Cerebellar cortex (tissue), 1 donor: ENCODE measurements around the gene CTTNBP2NL.
"Not testable (repeated sequence)": the region's sequence is repeated elsewhere in the genome, so short reads cannot be mapped to it uniquely, and the experiment has no call there.

Source experiments
- DNase-seq: peaks from one replicate; pipeline ENCODE4 v3.0.0-alpha.2; 2015; ENCODE audit warnings: low spot score

CTTNBP2NL gene

DNA sequence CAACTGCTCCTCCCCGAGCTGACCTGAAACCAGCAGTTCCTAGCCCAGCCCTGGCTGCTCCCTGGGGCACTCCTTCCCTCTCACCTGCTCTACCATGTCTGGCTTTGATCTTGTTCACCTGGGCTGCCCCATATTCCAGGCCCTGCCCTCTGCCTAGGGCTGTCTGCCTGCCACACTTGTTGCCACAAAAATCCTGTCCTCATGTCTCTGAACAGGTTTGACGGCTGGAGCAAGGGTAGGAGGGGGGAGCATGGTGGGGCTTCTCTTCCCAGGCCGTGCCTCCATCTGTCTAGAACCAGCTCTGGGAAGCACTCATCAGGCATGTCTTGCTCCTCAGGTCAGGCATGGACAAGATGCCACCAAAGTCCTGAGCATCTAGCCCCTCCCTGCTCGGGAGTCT is 68.5 kb downstream of the CTTNBP2NL start:
- DNase-seq, result no peak

DNA sequence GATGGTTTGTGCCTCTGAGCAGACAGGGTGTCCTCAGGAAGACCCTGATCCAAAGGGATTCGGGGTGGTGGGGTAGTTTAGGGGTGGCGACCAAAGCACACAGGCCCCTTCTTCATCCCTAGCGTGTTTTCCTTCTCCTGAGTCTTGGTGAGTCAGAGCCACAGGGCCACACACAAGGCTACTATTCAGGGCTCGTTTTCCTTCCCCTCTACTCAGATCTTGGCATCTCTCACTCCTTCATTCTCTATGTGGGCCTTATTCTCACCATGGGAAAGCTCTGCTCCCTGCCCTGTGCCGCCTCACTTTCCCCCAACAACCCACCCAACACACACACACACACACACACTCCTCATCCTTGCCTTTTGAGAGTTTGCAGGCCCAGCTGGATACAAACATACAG is 69.1 kb downstream of the CTTNBP2NL start:
- no peak for DNase-seq

DNA sequence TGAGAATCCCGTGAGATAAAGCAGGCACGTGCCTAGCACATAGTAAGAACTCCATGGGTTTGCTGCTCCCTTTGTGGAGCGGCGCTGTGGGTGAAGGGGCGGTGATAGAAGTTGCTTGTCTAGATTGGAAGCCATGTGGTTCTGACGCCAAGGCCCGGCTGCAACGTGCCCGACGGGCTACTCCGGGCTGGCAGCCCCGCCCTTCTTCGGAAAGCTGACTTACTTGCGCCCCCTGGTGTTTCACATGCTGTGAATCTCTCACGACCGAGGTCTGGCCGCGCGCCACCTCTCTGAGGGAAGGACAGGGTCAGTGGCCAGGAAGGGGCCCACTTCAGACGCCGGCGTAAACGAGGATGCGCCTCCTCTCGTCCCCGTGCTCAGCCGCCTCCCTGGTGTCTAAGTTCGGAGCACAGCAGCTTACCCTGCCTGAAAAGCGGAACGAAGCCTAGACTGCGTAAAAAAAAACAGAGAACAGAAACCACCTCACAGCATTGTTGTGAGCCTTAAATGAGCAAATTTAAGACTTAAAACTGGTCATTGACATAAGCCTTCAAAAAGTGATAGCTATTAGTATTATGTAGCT is 70.2 kb downstream of the CTTNBP2NL start:
- peak; percentile 91 for DNase-seq

DNA sequence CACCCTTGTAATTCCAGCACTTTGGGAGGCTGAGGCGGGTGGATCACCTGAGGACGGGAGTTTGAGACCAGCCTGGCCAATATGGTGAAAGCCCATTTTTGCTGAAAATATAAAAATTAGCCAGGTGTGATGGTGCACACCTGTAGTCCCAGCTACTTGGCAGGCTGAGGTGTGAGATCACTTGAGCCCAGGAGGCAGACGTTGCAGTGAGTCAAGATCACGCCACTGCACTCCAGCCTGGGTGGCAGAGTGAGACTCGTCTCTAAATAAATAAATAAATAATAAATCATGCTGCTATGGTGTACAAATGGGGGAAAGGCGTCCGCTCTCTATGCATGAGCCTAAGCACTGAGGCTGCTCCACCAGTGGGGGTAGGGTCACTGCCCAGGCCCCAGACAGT is 74.3 kb downstream of the CTTNBP2NL start:
- not testable (repeated sequence) for DNase-seq

DNA sequence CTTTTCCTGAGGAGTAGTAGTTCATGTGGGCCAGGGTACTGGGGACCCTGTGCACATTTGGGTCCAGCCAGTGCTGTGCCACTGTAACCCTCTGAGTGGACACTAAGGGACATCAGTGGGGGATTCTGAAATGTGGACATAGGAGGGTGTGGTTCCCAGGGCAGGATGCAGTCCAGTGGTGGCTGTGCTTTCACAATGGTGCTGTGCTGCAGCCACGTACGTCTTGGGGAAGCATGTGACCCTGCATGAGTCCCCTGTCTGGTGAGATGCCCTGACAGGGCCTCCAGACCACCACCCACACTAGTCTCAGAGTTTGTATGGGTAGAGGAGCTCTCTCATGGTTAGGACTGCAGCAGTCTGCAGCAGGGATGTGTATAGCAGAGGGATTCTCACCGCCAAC is 75.0 kb downstream of the CTTNBP2NL start:
- no peak for DNase-seq

DNA sequence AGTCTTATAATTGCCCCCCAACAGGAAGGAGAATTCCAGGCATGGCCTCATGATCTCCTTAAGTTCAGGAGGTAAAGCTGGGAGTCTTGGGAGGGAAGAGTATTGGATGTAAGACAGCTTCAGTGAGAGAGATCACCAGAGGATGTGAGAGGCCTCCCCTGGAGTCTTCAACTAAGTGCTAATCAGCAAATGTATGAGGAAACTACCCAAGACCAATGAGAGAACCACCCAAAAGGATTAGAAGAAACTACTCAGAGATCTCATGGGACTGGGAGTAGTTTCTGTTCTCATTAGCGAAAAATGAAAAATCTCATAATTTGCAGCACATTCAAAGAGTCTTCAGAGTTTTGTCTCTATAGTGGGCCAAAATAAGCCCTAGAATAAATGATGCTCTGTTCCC is 76.1 kb downstream of the CTTNBP2NL start:
- DNase-seq, result no peak

DNA sequence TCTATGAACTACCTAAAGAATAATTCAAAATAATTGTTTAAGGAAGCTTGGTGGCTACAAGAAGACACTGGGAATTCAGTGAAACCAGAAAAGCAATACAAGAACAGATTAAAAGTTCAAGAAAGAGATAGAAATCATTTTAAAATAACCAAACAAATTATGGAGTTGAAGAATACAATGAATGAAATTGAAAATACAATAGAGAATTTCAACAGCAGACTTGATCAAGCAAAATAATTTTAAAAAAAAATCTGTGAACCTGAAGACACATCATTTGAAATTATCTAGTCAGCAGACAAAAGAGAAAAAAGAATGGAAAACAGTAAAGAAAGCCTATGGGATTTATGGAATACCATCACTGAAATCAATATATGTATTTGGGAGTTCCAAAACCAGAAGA is 81.5 kb downstream of the CTTNBP2NL start:
- no peak for DNase-seq

DNA sequence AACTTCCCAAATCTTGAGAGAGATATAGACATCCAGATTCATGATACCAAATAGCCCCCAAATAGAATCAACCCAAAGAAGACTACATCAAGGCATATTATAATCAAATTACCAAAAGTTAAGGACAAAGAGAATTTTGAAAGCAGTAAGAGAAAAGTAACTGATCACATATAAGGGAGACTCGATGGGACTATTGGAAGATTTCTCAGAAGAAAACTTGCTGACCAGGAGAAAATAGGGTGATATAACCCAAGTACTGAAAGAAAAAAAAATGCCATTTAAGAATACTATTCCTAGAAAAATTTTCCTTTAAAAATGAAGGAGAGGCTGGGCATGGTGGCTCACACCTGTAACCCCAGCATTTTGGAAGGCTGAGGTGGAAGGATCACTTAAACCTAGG is 82.3 kb downstream of the CTTNBP2NL start:
- DNase-seq, result no peak

DNA sequence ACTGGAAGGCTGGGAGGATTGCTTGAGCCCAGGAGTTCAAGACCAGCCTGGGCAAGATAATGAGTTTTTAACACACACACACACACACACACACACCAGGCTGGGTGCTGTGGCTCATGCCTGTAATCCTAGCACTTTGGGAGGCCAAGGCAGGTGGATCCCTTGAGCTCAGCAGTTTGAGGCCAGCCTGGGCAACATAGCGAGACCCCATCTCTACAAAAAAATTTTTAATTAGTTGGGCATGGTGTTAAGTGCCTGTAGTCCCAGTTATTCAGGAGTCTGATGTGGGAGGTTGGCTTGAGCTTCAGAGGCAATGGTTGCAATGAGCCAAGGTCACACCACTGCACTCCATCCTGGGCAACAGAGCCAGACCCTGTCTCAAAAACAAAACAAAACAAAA is 90.0 kb downstream of the CTTNBP2NL start:
- DNase-seq, result not testable (repeated sequence)

DNA sequence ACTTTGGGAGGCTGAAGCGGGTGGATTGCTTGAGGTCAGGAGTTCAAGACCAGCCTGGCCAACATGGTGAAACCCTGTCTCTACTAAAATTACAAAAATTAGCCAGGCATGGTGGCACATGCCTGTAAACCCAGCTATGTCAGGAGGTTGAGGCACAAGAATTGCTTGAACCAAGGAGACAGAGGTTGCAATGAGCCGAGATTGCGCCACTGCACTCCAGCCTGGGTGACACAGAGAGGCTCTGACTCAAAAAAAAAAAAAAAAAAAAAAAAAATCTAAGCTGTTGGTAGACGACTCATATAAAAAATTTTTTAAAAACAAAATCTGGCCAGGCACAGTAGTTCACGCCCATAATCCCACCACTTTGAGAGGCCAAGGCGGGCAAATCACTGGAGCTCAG is 91.7 kb downstream of the CTTNBP2NL start:
- DNase-seq, result not testable (repeated sequence)

DNA sequence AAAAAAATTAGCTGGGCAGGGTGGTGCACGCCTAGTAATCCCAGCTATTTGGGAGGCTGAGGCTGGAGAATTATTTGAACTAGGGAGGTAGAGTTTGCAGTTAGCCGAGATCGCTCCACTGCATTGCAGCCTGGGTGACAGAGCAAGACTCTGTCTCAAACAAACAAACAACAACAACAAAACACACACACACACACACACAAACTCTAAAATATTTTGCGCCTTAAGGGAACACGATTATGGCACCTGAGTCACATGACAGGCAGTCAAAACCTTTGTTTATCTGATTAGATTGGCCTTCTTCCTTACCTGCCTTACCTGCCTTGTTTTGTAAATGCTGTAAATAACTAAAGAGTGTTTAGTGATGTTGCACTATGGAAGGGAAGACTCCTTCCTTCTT is 92.1 kb downstream of the CTTNBP2NL start:
- DNase-seq, result no peak

DNA sequence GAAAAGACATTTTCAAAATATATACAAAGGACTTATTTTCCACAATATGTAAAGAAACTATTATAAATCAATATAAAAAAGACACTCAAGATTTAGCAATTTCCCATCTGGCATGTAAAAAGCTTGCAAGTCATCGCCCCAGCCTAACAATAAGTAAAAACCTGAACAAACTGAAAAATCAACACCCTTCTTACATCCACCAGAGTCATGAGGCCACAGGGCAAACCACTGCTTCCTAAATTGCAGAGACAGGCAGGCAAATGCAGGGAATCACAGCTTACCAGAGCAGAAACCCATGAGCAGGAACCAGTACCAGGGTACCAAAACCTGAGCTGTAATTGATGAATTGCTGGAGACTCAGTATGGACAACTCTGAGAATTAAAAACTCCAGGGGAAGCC is 96.1 kb downstream of the CTTNBP2NL start:
- DNase-seq, result no peak

DNA sequence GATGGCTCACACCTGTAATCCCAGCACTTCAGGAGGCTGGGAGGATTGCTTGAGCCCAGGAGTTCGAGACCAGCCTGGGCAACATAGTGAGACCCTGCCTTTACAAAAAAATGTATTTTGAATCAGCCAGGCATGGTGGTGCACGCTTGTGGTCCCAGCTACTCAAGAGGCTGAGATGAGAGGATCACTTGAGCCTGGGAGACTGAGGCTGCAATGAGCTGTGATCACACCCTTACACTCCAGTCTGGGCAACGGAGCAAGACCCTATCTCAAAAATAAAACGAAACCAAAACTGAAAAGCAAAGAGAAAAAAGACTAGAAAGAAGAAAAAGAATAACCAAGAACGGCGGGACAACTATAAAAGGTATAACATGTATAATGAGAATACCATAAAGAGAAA is 97.3 kb downstream of the CTTNBP2NL start:
- DNase-seq, result no peak

DNA sequence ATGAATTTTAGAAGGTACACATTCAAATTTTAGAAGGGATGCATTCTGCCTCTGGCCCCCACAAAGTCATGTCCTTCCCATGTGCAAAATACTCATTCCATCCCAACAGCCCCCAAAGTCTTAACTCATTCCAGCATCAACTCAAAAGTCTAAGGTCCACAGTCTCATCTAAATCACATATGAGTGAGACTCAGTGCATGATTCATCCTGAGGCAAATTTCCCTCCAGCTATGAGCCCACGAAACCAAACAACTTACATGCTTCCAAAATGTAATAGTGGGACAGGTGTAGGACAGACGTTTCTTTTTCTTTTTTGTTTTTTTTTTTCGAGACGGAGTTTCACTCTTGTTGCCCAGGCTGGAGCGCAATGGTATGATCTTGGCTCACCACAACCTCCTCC is 100.3 kb downstream of the CTTNBP2NL start:
- DNase-seq, result no peak

DNA sequence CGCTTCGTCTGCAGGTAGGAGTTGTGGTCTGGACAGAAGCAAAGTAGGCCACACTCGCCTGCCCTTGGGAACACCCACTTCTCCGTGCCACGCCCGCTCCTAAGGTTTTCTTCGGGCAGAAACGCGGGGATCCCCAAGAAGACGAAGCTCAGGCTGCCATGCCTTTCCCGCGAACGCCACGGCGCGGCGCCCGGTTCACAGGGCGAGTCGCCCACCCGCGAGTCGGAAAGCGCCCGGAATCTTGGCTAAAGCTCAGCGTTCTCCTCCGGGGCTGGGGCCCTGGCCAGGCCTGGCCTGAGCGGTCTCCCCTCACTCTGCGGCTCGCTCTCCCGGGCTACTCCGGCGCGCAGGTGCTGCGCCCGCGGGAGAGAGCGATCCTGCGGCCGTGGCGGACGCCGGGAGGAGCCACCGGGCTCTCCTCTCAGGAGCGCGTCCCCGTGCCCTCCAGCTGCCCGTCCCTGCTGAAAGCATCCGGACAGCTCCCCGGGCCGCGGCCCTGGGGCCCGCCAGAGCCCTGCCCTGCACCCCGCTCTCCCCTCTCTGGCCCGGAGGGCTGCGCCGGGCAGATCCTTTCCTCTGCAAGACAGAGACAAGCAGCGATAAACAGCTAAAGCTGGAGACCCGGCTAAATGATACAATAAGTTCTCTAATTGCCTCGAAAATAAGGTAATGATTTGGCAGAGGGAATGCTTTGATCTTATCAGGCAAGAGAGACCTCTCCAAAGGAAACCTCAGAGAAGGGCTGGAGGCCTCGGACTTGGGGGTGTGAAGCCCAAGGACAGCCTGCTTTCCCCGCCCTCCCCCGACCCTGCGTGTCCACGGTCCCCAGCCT is 106.0 kb downstream of the CTTNBP2NL start:
- peak; percentile 73 for DNase-seq

DNA sequence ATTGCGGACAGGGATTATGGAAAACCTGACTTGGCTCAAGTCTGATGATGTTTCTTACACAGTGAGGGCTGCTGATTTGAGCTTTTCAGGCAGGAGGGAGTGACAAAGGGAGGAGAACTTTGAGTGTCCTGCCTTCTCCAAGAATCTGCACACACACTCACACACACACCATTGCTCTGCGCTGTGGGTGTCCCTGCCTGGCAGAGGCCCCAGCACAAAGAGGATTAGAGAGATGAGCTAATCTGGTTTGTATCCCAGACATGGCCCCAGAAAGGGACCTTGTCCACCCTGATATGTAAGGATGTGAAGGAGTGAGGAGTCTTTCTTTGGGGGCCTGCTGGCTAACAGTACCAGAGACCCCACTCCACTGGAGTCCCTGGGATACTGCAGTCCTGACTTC is 106.8 kb downstream of the CTTNBP2NL start:
- peak; percentile 73 for DNase-seq

DNA sequence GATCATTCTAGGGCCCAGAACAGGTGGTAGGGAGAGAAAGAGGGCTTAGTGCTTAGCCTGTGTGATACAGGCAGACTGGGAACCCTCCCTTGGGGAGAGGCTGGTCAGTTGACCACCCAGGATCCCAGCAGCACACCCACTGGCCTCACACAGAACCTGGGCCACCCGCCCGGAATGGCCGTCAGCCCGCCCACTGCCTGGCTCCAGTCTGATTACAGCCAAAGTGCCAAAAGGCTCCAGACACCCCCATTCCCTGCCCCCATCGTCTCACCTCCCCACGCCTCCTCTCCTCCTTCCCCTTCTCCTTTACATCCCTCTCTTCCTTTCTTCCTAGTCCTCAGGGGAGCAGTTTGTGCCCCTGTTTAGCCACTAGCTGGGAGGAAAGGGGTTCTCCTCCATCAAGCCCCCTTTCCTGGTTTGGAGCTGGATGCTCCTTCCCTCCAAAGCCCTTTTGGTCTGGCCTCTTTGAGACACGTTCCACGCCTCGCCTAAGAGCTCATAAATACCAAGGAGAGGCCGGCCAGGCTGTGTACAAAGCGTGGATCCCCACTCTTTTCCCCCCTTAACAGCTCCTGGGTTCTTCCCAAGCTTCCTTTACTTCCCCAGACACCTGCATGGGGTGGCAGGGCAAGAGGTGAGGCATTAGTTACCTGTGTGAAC is 108.1 kb downstream of the CTTNBP2NL start:
- DNase-seq, result no peak

DNA sequence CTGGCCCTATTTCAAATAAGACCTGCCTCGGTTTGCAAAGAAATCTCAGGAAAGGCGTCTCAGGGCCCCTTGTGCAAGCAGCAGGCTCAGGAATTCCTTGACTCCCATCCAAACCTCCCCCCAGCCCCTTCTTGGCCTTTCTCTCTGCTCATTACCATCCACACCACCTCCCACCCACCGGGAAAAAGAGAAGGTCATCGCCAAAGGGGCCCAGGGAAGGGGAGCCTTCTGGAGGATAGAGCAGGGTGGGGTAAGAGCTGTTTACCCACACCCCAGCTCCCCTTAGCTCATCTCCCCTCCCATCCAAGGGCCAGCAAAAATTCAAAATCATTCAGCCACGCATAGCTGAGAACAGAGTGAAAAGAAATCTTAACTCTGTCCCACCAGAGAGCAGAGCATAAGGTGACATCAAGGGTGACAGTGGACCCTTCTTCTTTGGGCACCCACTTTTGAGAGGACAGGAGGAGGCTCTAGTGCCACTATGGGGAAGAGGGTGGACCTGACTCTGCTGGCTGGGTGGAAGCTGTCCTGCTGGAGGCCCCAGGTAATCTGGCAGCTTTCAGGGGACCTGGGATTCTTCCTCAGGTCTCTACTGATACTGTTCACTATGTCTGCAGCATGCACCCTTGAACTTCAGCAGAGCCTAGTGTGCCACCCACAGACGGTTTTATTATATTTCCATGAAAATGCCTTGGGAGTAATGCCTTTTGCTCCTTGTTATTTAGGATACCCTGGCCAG is 108.8 kb downstream of the CTTNBP2NL start:
- no peak for DNase-seq

DNA sequence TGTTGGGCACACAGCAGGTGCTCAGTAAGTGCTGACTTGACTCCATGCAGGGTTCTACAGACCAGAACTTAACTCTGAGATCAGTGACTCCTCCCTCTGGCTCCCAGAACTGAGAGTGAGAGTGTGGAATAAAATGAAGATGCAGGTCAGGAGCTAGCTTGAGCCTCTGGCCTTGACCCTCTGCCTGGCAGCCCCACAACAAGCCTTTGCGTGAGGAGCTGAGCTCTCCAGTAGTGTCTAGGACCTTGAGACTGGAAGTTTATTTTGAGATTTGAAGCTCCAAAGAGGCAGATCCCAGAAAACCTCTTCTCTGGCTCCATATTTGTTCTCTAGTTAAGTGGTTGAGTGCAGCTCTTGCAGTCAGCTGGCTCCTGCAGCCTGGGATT is 109.4 kb downstream of the CTTNBP2NL start:
- no peak for DNase-seq

DNA sequence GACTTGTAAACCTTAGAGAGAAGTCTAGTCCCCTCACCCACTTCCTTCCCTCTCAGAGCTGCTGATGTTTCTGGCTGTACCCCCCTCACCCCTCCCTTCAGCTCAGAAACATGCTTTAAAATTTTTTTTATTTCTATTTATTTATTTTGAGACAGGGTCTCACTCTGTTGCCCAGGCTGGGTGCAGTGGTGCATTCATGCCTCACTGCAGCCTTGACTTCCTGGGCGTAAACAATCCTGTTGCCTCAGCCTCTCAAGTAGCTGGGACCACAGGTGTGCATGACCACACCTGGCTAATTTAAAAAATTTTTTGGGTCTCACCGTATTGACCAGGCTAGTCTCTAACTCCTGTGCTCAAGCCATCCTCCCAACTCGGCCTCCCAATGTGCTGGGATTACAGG is 109.9 kb downstream of the CTTNBP2NL start:
- no peak for DNase-seq

DNA sequence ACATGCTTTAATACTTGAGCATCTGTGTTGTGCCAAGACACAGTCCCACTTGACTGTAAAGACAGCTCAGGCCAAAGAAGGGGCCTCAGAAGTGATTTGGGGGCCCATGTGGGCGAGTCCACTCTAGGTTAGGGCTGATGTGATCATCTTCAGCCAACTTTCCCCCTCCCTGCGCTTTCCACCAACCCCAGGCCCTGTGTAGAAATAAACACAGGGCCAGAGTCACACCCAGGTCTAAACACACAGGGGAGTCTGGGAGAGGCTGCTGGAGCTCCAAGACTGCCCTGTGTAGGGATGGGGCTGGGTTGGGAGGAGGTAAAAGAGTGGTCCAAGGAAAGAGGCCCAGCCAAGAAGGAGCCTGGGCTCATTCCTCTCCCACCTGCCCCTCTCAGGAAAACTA is 110.3 kb downstream of the CTTNBP2NL start:
- DNase-seq, result no peak

DNA sequence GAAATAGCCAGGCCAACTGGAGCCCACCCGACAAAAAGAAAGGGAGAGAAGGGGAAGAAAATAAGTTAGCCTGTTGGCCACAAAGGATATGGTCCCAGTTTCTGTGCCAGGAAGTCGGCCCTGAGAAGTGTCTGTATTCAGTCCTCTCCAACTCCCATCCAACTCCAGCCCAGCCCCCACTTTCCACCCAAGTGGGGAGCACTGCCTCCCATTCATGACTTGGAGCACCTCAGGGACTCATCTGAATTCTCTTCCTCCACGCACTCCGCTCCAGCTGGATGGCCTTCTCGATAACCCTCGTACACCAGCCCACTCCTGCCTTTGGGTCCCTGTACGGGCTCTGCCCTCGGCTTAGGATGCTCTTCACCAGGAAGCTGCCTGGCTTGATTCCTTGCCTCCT is 110.7 kb downstream of the CTTNBP2NL start:
- DNase-seq, result no peak

DNA sequence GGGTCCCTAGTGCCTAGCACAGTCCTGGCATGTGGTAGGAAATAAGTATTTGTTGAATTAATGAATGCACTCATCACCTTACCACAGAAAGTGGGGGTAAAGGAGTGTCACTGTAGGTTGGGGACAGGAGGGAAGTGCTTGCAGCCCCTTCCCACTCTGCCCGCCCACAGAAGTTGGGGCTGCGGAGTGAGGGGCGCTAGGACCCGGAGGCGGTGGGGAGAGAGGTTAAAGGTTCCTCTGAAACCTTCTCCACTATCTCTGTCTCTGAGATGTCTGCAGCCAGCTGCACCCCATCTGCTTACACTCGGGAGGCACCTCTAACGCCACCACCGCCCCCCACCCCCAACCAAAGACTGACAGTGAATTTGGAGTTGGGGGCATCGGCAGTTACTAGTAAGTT is 111.3 kb downstream of the CTTNBP2NL start:
- DNase-seq, result no peak
